GM12878 (cell line): Measurements from ENCODE around the gene DCDC1. TPM values are rescaled to one million over a fixed set of nuclear protein-coding genes. Genes with fewer than 3 reads are reported as not detected.

Experiments used
- ATAC-seq: fragments of 200-7000 bp; cut with Tn5 transposase; 3 replicates; pipeline ENCODE4 v1.9.1; 2020; ENCODE audit warnings: mild to moderate bottlenecking, moderate library complexity
- BruUV-seq: library from RNA; stranded (reverse); fragments of 400-500 nt; replicated peaks from 2 replicates; lab custom pipeline; 2021; lab: Mats Ljungman, UMichigan
- CTCF ChIA-PET: fragments of 300-600 bp; sonication (Branson Sonifier 250); formaldehyde crosslinking; extraction: SDS; loops from one replicate; lab custom pipeline; 2021; ENCODE audit warnings: inconsistent platforms; lab: Yijun Ruan, JAX
- POLR2A ChIA-PET: fragments of 350-600 bp; formaldehyde crosslinking; extraction: SDS; loops from one replicate; lab custom pipeline; 2021; ENCODE audit warnings: inconsistent platforms; lab: Charles Lee
- RAD21 ChIA-PET: fragments of 300-600 bp; sonication (Branson Sonifier 250); formaldehyde crosslinking; loops from one replicate; lab custom pipeline; 2023; ENCODE audit warnings: antibody characterized with exemption; ENCODE audit not compliant: unreplicated experiment; lab: Charles Lee
- SMC1A ChIA-PET: fragments of 300-600 bp; sonication (Branson Sonifier 250); formaldehyde crosslinking; loops from one replicate; lab custom pipeline; 2023; ENCODE audit not compliant: unreplicated experiment, uncharacterized antibody; lab: Charles Lee
- DNase-seq: peaks from one replicate; pipeline ENCODE4 v3.0.0-alpha.2; 2011; ENCODE audit warnings: low read depth, low spot score
- FAIRE-seq: peaks from 3 replicates; lab custom pipeline; 2011; peaks lifted over from hg19 to GRCh38; lab: Jason Lieb, UNC
- H2AFZ ChIP-seq: 2 replicates; pipeline ENCODE4 v1.6.0; 2011; ENCODE audit warnings: low read depth, low read length, control low read depth; ENCODE audit not compliant: control insufficient read depth
- H3K27ac ChIP-seq: 2 replicates; pipeline ENCODE4 v1.5.1; 2011; ENCODE audit warnings: control low read depth; ENCODE audit not compliant: control insufficient read depth, insufficient read depth
- H3K27me3 ChIP-seq, 2 experiments: replicated peaks in 1 of 2; 2 replicates each; pipeline versions ENCODE4 v1.6.0 to v1.6.1; 2011; ENCODE audit warnings: low read length in 1 of 2; ENCODE audit not compliant: control insufficient read depth in 2 of 2, insufficient read depth in 2 of 2
- H3K36me3 ChIP-seq, 2 experiments: 2 replicates each; pipeline ENCODE4 v1.5.1; 2011; ENCODE audit warnings: low read length in 1 of 2; ENCODE audit not compliant: control insufficient read depth in 2 of 2, insufficient read depth in 2 of 2
- H3K4me1 ChIP-seq: 2 replicates; pipeline ENCODE4 v1.6.1; 2011; ENCODE audit warnings: mild to moderate bottlenecking, low read length, moderate library complexity, mixed read lengths; ENCODE audit not compliant: control insufficient read depth, insufficient read depth
- H3K4me2 ChIP-seq: 2 replicates; pipeline ENCODE4 v1.6.0; 2011; ENCODE audit warnings: control low read depth; ENCODE audit not compliant: control insufficient read depth, insufficient read depth
- H3K4me3 ChIP-seq: fragments of 200-600 bp; sonication (generic); 2 replicates; pipeline ENCODE4 v1.5.1; 2016
- H3K79me2 ChIP-seq: 2 replicates; pipeline ENCODE4 v1.6.0; 2011; ENCODE audit warnings: low read length; ENCODE audit not compliant: control insufficient read depth, insufficient read depth
- H3K9ac ChIP-seq: 2 replicates; pipeline ENCODE4 v1.8.0; 2011; ENCODE audit warnings: low read length, control low read depth, mixed read lengths; ENCODE audit not compliant: control insufficient read depth, insufficient read depth
- H3K9me3 ChIP-seq: replicated peaks from 3 replicates; pipeline ENCODE4 v1.5.1; 2011; ENCODE audit warnings: mild to moderate bottlenecking, low read length; ENCODE audit not compliant: control insufficient read depth, insufficient read depth
- H4K20me1 ChIP-seq: 2 replicates; pipeline ENCODE4 v1.6.0; 2011; ENCODE audit not compliant: control insufficient read depth, insufficient read depth
- BCL11A ChIP-seq: IDR thresholded peaks from 2 replicates; pipeline ENCODE4 v1.6.1; 2011; ENCODE audit warnings: low read depth, low read length
- BCLAF1 ChIP-seq: fragments of 450-650 bp; IDR thresholded peaks from 2 replicates; pipeline ENCODE4 v1.6.1; 2017; ENCODE audit warnings: antibody characterized with exemption, mild to moderate bottlenecking, moderate library complexity
- BMI1 ChIP-seq: fragments of 450-650 bp; IDR thresholded peaks from 2 replicates; pipeline ENCODE4 v1.6.1; 2016; ENCODE audit warnings: mild to moderate bottlenecking, moderate library complexity, borderline replicate concordance
- ETV6 ChIP-seq, 2 experiments: fragments of 450-650 bp in 1 of 2; IDR thresholded peaks in 1 of 2; conservative IDR thresholded peaks in 1 of 2; 2 replicates each; pipeline ENCODE4 v1.6.1; 2014; ENCODE audit warnings: antibody characterized with exemption in 1 of 2, borderline replicate concordance in 1 of 2, low read depth in 1 of 2, mild to moderate bottlenecking in 1 of 2, moderate library complexity in 1 of 2
- FOXK2 ChIP-seq: fragments of 450-650 bp; IDR thresholded peaks from 2 replicates; pipeline ENCODE4 v1.6.1; 2017; ENCODE audit warnings: mild to moderate bottlenecking, moderate library complexity
- HDAC6 ChIP-seq: fragments of 200-600 bp; sonication (generic); IDR thresholded peaks from one replicate; pipeline ENCODE4 v1.8.0; 2017; ENCODE audit warnings: antibody characterized with exemption; ENCODE audit not compliant: unreplicated experiment
- IKZF2 ChIP-seq, 2 experiments: fragments of 450-650 bp; IDR thresholded peaks; 2 replicates each; pipeline ENCODE4 v1.6.1; 2017; ENCODE audit warnings: mild to moderate bottlenecking in 2 of 2, moderate library complexity in 2 of 2
- JUNB ChIP-seq: IDR thresholded peaks from 2 replicates; pipeline ENCODE4 v1.6.1; 2016; ENCODE audit warnings: antibody characterized with exemption, mild to moderate bottlenecking
- NKRF ChIP-seq: fragments of 450-650 bp; conservative IDR thresholded peaks from 2 replicates; pipeline ENCODE4 v1.6.1; 2017; ENCODE audit warnings: mild to moderate bottlenecking, moderate library complexity
- PAX8 ChIP-seq: fragments of 450-650 bp; IDR thresholded peaks from 2 replicates; pipeline ENCODE4 v1.6.1; 2017; ENCODE audit warnings: mild to moderate bottlenecking, moderate library complexity
- POLR2AphosphoS5 ChIP-seq: IDR thresholded peaks from 2 replicates; pipeline ENCODE4 v1.6.1; 2011; ENCODE audit warnings: mild to moderate bottlenecking, low read length, inconsistent platforms
- RAD21 ChIP-seq: IDR thresholded peaks from 2 replicates; pipeline ENCODE4 v1.6.1; 2011; ENCODE audit warnings: mild to moderate bottlenecking, low read depth, low read length, moderate library complexity; ENCODE audit not compliant: insufficient read depth
- SIX5 ChIP-seq: IDR thresholded peaks from 2 replicates; pipeline ENCODE4 v1.6.1; 2011; ENCODE audit warnings: mild to moderate bottlenecking, low read depth, low read length, moderate library complexity; ENCODE audit not compliant: severe bottlenecking
- STAT1 ChIP-seq: fragments of 450-650 bp; conservative IDR thresholded peaks from 2 replicates; pipeline ENCODE4 v1.6.1; 2014; ENCODE audit warnings: antibody characterized with exemption, mild to moderate bottlenecking
- YBX1 ChIP-seq: fragments of 450-650 bp; IDR thresholded peaks from 2 replicates; pipeline ENCODE4 v1.6.1; 2016; ENCODE audit warnings: antibody characterized with exemption
- ZNF622 ChIP-seq: fragments of 450-650 bp; IDR thresholded peaks from 2 replicates; pipeline ENCODE4 v1.6.1; 2017; ENCODE audit warnings: mild to moderate bottlenecking, inconsistent platforms
- WGBS: methylation state at CpG from one replicate; pipeline ENCODE4 v1.1.6; 2016; ENCODE audit warnings: low lambda C conversion rate; ENCODE audit not compliant: insufficient replicate concordance, insufficient coverage; ENCODE audit errors: missing lambda C conversion rate; 5-methylcytosine and 5-hydroxymethylcytosine counted together
- in situ Hi-C: fragments of 300-500 bp; cut with MboI; formaldehyde crosslinking; loops from 9 replicates; pipeline ENCODE4 v1.14.3; 2018; ENCODE audit warnings: mixed read lengths
- intact Hi-C: fragments of 100-400 bp; cut with micrococcal nuclease; formaldehyde crosslinking; loops from one replicate; pipeline ENCODE4 v1.14.2; 2022; ENCODE audit not compliant: unreplicated experiment
- polyA plus RNA-seq, 11 experiments: library from polyadenylated mRNA; depleted of rRNA in 4 of 11; unstranded in 6 of 11; stranded (reverse) in 5 of 11; fragments of >200 nt; fragmentation: Nextera tagmentation in 4 of 11; fragmentation: Illumina TruSeq in 1 of 11; extraction: Ambion mirVana in 4 of 11; extraction: Trizol in 1 of 11; gene quantifications; 1 replicate in 1 of 11; 2 replicates in 10 of 11; pipeline versions ENCODE4 v1.2.1 to v1.2.3, GENCODE V29; 2011 to 2016; ENCODE audit warnings: inconsistent platforms in 2 of 11, missing spikeins in 2 of 11, low read depth in 1 of 11
- total RNA-seq, 4 experiments: library from RNA; depleted of rRNA in 3 of 4; stranded (reverse); fragments of >200 nt in 3 of 4; fragmentation: Illumina TruSeq in 1 of 4; extraction: Trizol in 1 of 4; gene quantifications; 2 replicates each; pipeline versions ENCODE4 v1.2.1 to v1.2.3, GENCODE V29; 2013 to 2021

Gene DCDC1
- total and polyA plus RNA-seq, 10 of the 15 experiments (the other 5 are each of a cell fraction or from before 2014, with no cell fraction given) = not detected

- intact Hi-C loops (no loop called here), in situ Hi-C loops (no loop called here)
- ATAC-seq (no peak), DNase-seq (no peak), FAIRE-seq (no peak)
- Histone ChIP-seq H4K20me1 (no peaks in the 10 kb centered on the region), H3K9ac (no peak overlapping the region), H3K27ac (no peak overlapping the region), H3K9me3 (no peaks in the 10 kb centered on the region), H3K4me3 (no peak overlapping the region), H3K79me2 (no peaks in the 10 kb centered on the region; the same call in 1 of the 2 replicates), H3K27me3 (no peaks in the 10 kb centered on the region), H3K36me3 (no peaks in the 10 kb centered on the region; a peak in 2 of 4 replicates), H3K4me1 (no peaks in the 10 kb centered on the region), H2AFZ (no peak overlapping the region), H3K4me2 (no peak overlapping the region)
- ChIA-PET CTCF (no interaction called here), RAD21 (no interaction called here), SMC1A (interaction anchor here (0.8 kb wide), 1 partner anchor 74 kb away, joined by 3 read pairs; no protein-coding TSS in a partner anchor), POLR2A (no interaction called here)
- no TSS peak for BruUV-seq
- TF ChIP-seq HDAC6 (no peak), SIX5 (no peak), YBX1 (no peak), STAT1 (no peak), RAD21 (no peak), JUNB (no peak), PAX8 (no peak), POLR2AphosphoS5 (no peak), BCLAF1 (no peak), IKZF2 (IDR thresholded peaks at IDR 0.05) (no peak), ETV6 (conservative IDR thresholded peaks at IDR 0.05 in 1 of 2, IDR thresholded peaks at IDR 0.05 in 1 of 2; ENCODE audit: borderline replicate concordance in 1 of 2, low read depth in 1 of 2) (no peak), FOXK2 (no peak), NKRF (no peak), BCL11A (no peak), ZNF622 (no peak), BMI1 (no peak)
- WGBS = 96% methylated on average over 2 of the region's 2 CpGs
These were observed 17.8 kb upstream of the DCDC1 start for GRCh38 chr11:31387379-31387778.
